ENCODE data around the gene ANO7. TPM values are rescaled to one million over a fixed set of nuclear protein-coding genes. Genes with fewer than 3 reads are reported as not detected.

The ANO7 gene
- total and polyA plus RNA-seq, 2 experiments from 2014 or later = 2.8 to 3.4 TPM

DNA sequence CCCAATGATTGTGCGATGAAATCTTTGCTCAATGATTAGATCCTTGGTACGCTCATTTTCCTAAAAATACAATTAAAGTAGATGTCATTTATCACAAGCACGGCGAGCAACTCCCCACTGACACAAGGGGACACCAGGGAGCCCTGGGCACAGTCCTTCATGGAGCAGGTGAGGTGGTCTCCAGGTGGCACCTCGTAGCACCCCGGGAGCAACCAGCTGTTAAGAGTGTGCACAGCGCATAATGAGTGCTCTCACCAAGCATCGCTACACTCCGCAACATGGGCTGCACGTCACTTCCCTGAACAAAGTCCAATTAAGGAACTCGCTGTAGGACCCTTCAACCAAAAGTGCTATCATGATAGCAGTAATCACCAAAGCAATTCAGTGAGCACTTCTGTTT, 59.8 kb downstream of the ANO7 start:
- H3K27me3 ChIP-seq = no peaks in the 10 kb centered on the region
- H3K4me3 ChIP-seq = no peak overlapping the region
- H3K36me3 ChIP-seq = peaks cover 90% of the 10 kb centered on the region
- TF ChIP-seq, protein P1, sequence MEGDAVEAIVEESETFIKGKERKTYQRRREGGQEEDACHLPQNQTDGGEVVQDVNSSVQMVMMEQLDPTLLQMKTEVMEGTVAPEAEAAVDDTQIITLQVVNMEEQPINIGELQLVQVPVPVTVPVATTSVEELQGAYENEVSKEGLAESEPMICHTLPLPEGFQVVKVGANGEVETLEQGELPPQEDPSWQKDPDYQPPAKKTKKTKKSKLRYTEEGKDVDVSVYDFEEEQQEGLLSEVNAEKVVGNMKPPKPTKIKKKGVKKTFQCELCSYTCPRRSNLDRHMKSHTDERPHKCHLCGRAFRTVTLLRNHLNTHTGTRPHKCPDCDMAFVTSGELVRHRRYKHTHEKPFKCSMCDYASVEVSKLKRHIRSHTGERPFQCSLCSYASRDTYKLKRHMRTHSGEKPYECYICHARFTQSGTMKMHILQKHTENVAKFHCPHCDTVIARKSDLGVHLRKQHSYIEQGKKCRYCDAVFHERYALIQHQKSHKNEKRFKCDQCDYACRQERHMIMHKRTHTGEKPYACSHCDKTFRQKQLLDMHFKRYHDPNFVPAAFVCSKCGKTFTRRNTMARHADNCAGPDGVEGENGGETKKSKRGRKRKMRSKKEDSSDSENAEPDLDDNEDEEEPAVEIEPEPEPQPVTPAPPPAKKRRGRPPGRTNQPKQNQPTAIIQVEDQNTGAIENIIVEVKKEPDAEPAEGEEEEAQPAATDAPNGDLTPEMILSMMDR (IDR thresholded peaks at IDR 0.05; ENCODE audit: low read depth, low read length) = no peak
- no peak overlapping the region for H3K27ac ChIP-seq
- no peak for DNase-seq (ENCODE audit: low read depth in 1 of 2, low spot score in 1 of 2)
- H3K4me1 ChIP-seq (ENCODE audit: low read depth) = no peaks in the 10 kb centered on the region
- H3K9me3 ChIP-seq (ENCODE audit: low read depth) = no peaks in the 10 kb centered on the region

DNA sequence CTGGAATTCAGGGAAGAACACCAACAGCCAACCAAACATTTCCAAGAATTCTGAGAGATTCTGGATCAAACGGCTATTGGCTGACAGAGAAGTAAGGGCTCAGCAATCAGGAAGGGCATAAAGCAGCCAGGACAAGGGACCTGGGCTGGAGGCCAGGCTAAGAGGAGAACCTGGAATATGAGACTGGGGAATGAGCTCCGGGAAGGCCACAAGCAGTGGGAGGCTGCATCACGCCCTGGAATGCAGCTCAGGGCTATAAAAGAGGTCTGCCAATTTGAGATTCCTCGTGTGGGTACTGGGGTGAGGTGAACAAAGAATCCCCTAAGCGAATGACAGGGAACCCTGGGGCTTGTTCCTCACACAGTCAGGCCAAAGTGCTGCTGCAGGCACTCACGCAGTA, 60.4 kb downstream of the ANO7 start:
- H3K27ac ChIP-seq = no peak overlapping the region
- H3K9me3 ChIP-seq (ENCODE audit: low read depth) = no peaks in the 10 kb centered on the region
- no peaks in the 10 kb centered on the region for H3K4me1 ChIP-seq (ENCODE audit: low read depth)
- TF ChIP-seq, protein P1 (IDR thresholded peaks at IDR 0.05; ENCODE audit: low read depth, low read length) = no peak
- no peaks in the 10 kb centered on the region for H3K27me3 ChIP-seq
- peaks cover 91% of the 10 kb centered on the region for H3K36me3 ChIP-seq
- no peak for DNase-seq (ENCODE audit: low read depth in 1 of 2, low spot score in 1 of 2)
- H3K4me3 ChIP-seq = no peak overlapping the region

DNA sequence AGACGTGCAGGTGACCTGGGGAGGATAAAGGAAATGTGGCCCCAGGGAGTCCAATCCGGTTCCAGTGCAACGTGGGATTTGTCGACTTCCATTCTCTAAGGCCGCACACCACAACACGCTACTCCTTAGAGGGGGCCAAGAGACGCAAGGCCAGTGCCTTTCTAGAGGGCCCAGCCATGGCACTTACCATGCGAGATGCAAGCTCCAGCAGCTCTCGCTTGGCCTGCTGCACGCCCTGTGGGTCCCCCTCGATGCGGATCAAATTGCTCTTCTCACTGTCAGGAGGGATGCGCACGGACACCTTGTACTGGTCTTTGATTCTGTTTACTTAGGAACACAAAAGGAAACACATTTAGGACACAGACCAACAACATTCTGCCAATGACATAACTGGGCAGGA, 61.2 kb downstream of the ANO7 start:
- Histone ChIP-seq H3K27ac (no peak overlapping the region), H3K27me3 (no peaks in the 10 kb centered on the region), H3K4me3 (no peak overlapping the region), H3K36me3 (peaks cover 91% of the 10 kb centered on the region), H3K9me3 (ENCODE audit: low read depth) (no peaks in the 10 kb centered on the region), H3K4me1 (ENCODE audit: low read depth) (no peaks in the 10 kb centered on the region)
- DNase-seq (ENCODE audit: low read depth in 1 of 2, low spot score in 1 of 2) = no peak
- TF ChIP-seq, protein P1 (IDR thresholded peaks at IDR 0.05; ENCODE audit: low read depth, low read length) = no peak

DNA sequence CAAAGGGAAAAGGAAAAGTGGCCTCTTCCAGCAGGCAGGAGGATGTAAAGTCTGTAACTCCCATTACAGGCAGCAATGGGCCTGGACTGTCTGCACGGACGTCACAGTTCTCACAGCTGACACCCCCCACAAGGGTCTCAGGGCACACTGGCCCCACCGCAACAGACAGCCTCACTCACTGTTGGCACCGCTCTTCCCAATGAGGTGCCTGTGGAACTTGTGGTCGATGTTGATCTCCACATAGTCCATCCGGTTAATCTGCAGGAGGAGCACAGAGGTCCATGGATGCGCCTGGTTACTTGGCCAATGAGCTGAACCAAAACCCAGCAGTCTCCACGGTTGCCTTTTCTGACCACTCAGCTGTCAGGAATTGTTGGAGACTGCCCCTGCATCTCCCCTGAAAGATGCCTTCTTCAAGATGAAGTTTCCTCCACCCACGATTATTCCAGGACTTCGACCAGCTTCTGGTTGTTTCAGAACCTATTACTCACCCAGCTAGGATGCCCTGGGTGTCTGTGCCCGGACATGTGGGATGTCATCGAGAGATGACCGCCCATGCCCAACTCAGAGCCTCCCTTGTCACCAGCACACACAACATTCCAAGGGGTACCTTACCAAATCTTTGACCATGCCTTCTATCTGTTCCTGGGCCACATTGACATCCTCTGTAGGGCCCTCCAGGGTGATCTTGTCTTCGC, 64.5 kb downstream of the ANO7 start:
- Histone ChIP-seq H3K4me3 (no peak overlapping the region), H3K4me1 (ENCODE audit: low read depth) (no peaks in the 10 kb centered on the region), H3K9me3 (ENCODE audit: low read depth) (no peaks in the 10 kb centered on the region), H3K36me3 (peaks cover 92% of the 10 kb centered on the region), H3K27ac (no peak overlapping the region), H3K27me3 (no peaks in the 10 kb centered on the region)
- TF ChIP-seq, protein P1 (IDR thresholded peaks at IDR 0.05; ENCODE audit: low read depth, low read length) = no peak
- no peak for DNase-seq (ENCODE audit: low read depth in 1 of 2, low spot score in 1 of 2)

DNA sequence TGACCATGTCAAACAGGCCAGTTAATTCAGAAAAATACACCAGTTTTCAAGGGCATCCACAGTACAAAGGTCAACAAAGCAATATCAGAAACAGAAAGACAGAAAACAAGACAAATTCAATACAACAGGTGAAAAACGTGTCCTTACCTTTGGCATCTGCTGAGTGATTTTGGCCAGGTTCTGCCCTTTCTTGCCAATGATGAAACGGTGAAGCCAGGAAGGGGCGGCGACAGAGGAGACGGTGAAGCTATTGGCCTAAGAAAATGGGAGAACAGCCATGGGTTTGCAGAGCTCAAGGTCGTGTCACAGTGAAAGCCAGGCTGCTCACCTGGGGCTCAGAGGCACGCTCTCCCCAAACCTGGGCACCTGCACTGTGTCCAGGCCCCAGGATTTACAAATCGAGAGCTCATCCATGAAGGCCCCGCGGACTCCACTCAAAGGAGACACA, 66.5 kb downstream of the ANO7 start:
- no peak for DNase-seq (ENCODE audit: low read depth in 1 of 2, low spot score in 1 of 2)
- H3K9me3 ChIP-seq (ENCODE audit: low read depth) = no peaks in the 10 kb centered on the region
- no peaks in the 10 kb centered on the region for H3K4me1 ChIP-seq (ENCODE audit: low read depth)
- no peak overlapping the region for H3K4me3 ChIP-seq
- TF ChIP-seq, protein P1 (IDR thresholded peaks at IDR 0.05; ENCODE audit: low read depth, low read length) = no peak
- H3K27me3 ChIP-seq = no peaks in the 10 kb centered on the region
- H3K36me3 ChIP-seq = peaks cover 81% of the 10 kb centered on the region
- no peak overlapping the region for H3K27ac ChIP-seq

All from cardiac muscle cell (in vitro differentiated cells and primary cell).